SU-DHL-6 (cell line): ENCODE data around the gene OR51V1.

Experiments
- H2AFZ ChIP-seq: fragments of 200-600 bp; sonication (generic); 2 replicates; pipeline ENCODE4 v1.6.1; 2014; ENCODE audit warnings: low read depth, mild to moderate bottlenecking, moderate library complexity, mixed read lengths, antibody characterized with exemption, low read length; ENCODE audit not compliant: severe bottlenecking
- H3F3A ChIP-seq: fragments of 200-600 bp; shearing (Covaris generic); 2 replicates; pipeline ENCODE4 v1.6.0; 2016; ENCODE audit warnings: antibody characterized with exemption, mild to moderate bottlenecking; ENCODE audit not compliant: insufficient read depth
- H3K27ac ChIP-seq: fragments of 200-600 bp; sonication (generic); 2 replicates; pipeline ENCODE4 v1.5.1; 2016; ENCODE audit warnings: low read depth, mild to moderate bottlenecking, low read length, moderate library complexity, mixed read lengths
- H3K27me3 ChIP-seq: fragments of 200-600 bp; sonication (generic), shearing (Covaris generic); 2 replicates; pipeline ENCODE4 v1.6.0; 2014; ENCODE audit warnings: mild to moderate bottlenecking, low read length
- H3K36me3 ChIP-seq: fragments of 200-600 bp; sonication (generic); 2 replicates; pipeline ENCODE4 v1.6.1; 2014; ENCODE audit warnings: mild to moderate bottlenecking, low read length, mixed read lengths
- H3K4me2 ChIP-seq: fragments of 300-600, 200-600 bp; shearing (Covaris generic), sonication (generic); 2 replicates; pipeline ENCODE4 v1.6.0; 2014; ENCODE audit warnings: low read length, low read depth, mild to moderate bottlenecking; ENCODE audit not compliant: poor library complexity, severe bottlenecking
- H3K4me3 ChIP-seq: fragments of 200-600 bp; sonication (generic); 2 replicates; pipeline ENCODE4 v1.5.1; 2014; ENCODE audit warnings: antibody characterized with exemption, low read length, mild to moderate bottlenecking, mixed read lengths; ENCODE audit not compliant: insufficient read depth, poor library complexity, severe bottlenecking
- H3K79me2 ChIP-seq: fragments of 200-600 bp; sonication (generic); 2 replicates; pipeline ENCODE4 v1.6.1; 2014; ENCODE audit warnings: mild to moderate bottlenecking, low read length, moderate library complexity; ENCODE audit not compliant: insufficient read depth
- H3K9ac ChIP-seq: fragments of 200-600 bp; sonication (generic); 2 replicates; pipeline ENCODE4 v1.7.0; 2014; ENCODE audit warnings: mild to moderate bottlenecking, low read length
- H3K9me2 ChIP-seq: fragments of 200-600 bp; sonication (generic); replicated peaks from 2 replicates; pipeline ENCODE4 v1.6.1; 2014; ENCODE audit warnings: low read length; ENCODE audit not compliant: insufficient read depth
- H3K9me3 ChIP-seq: fragments of 200-600 bp; sonication (generic); 2 replicates; pipeline ENCODE4 v1.6.1; 2014; ENCODE audit warnings: low read length, mixed read lengths; ENCODE audit not compliant: insufficient read depth
- H4K20me1 ChIP-seq: fragments of 200-600 bp; sonication (generic); 2 replicates; pipeline ENCODE4 v1.6.1; 2014; ENCODE audit warnings: low read depth, mild to moderate bottlenecking, antibody characterized with exemption, low read length, moderate library complexity, mixed read lengths
- EZH2phosphoT487 ChIP-seq: fragments of 200-600 bp; sonication (generic), shearing (Covaris generic); conservative IDR thresholded peaks from 2 replicates; pipeline ENCODE4 v1.6.1; 2018; ENCODE audit warnings: mild to moderate bottlenecking, antibody characterized with exemption, low read length, moderate library complexity, mixed read lengths
- TF ChIP-seq, protein P1 (sequence below): fragments of 200-600 bp; sonication (generic); IDR thresholded peaks from one replicate; pipeline ENCODE4 v1.5.1; 2017; ENCODE audit warnings: antibody characterized with exemption, mild to moderate bottlenecking, low read length, moderate library complexity; ENCODE audit not compliant: insufficient read depth, poor library complexity, severe bottlenecking

The OR51V1 gene

DNA sequence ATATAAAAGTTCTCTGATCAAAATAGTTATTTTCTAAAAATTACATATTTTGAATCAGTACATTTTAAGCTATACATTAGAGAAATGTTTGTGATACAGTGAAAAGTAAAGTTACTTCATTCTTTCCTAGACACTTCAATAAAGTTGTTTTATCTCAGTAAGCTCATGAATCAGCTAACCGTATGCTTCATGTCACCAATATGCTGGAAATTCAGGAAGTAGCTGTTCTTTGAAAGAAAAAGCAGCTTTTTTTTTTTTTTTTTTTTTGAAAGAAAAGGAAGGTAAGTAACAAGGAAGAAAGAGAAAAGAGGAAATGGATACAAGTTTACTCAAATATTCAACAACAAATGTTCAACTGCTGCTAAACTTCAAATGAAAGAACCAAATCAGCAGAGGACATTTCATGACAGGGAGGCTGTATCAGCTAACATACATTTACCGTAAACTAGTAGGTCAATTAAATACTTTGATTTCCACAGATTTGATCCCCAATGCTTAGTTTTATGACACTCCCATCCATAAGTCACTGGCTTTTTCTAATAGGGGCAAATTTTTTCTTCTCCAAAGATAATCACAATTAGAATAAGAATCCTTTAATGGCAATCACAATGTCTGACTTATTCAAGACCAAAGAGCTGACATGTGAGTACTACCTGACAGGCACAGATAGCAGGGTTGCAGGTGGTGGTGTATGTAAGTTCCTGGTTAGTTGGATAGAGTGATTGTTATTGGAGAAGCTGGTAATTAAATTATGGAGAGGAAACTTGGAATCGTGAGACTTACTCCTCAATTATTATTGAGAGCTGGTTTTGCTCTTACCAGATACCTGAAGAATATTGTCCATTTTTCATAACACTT, 46.7 kb downstream of the OR51V1 start:
- Histone ChIP-seq H3K9me2 (no peaks in the 10 kb centered on the region), H3K79me2 (no peaks in the 10 kb centered on the region), H3K4me3 (no peak overlapping the region), H3K9ac (no peak overlapping the region), H3F3A (no peaks in the 10 kb centered on the region), H3K4me2 (no peak overlapping the region), H3K27ac (no peak overlapping the region), H3K9me3 (no peaks in the 10 kb centered on the region), H4K20me1 (no peaks in the 10 kb centered on the region), H3K36me3 (no peaks in the 10 kb centered on the region), H2AFZ (no peak overlapping the region), H3K27me3 (no peaks in the 10 kb centered on the region)
- TF ChIP-seq, protein P1, sequence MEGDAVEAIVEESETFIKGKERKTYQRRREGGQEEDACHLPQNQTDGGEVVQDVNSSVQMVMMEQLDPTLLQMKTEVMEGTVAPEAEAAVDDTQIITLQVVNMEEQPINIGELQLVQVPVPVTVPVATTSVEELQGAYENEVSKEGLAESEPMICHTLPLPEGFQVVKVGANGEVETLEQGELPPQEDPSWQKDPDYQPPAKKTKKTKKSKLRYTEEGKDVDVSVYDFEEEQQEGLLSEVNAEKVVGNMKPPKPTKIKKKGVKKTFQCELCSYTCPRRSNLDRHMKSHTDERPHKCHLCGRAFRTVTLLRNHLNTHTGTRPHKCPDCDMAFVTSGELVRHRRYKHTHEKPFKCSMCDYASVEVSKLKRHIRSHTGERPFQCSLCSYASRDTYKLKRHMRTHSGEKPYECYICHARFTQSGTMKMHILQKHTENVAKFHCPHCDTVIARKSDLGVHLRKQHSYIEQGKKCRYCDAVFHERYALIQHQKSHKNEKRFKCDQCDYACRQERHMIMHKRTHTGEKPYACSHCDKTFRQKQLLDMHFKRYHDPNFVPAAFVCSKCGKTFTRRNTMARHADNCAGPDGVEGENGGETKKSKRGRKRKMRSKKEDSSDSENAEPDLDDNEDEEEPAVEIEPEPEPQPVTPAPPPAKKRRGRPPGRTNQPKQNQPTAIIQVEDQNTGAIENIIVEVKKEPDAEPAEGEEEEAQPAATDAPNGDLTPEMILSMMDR: no peak
- no peak for TF ChIP-seq EZH2phosphoT487

DNA sequence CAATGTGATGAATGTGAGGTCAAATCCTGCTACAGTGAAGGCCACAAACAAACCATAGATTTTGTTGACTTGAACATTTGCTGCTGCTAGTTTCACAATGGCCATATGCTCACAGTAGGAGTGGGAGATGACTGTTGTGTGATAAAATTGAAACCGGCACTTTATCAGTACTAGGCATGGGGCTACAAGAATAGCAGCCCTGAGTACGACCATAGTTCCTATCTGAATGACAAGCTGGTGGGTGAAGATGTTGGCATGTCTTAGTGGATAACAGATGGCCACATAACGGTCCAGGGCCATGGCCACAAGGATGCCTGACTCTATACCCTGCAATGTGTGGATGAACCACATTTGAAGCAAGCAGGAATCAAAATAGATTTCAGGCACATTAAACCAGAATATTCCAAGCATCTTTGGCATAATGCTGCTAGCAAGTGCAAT, 48.7 kb downstream of the OR51V1 start:
- no peak overlapping the region for H2AFZ ChIP-seq
- no peaks in the 10 kb centered on the region for H3K9me3 ChIP-seq
- TF ChIP-seq, protein P1: no peak
- TF ChIP-seq EZH2phosphoT487: no peak
- no peak overlapping the region for H3K4me2 ChIP-seq
- H3F3A ChIP-seq: no peaks in the 10 kb centered on the region
- H3K36me3 ChIP-seq: no peaks in the 10 kb centered on the region
- H3K27ac ChIP-seq: no peak overlapping the region
- H3K9ac ChIP-seq: no peak overlapping the region
- no peak overlapping the region for H3K4me3 ChIP-seq
- no peaks in the 10 kb centered on the region for H4K20me1 ChIP-seq
- no peaks in the 10 kb centered on the region for H3K27me3 ChIP-seq
- no peaks in the 10 kb centered on the region for H3K9me2 ChIP-seq
- no peaks in the 10 kb centered on the region for H3K79me2 ChIP-seq
